ENCODE data around the gene GJB3.

The GJB3 gene

GRCh38 chr1:34827341-34827941 is 46.4 kb downstream of the GJB3 start:
- H3K4me2 ChIP-seq (ENCODE audit: low read depth, low read length), result no peak overlapping the region
- no peak overlapping the region for H2AFZ ChIP-seq (ENCODE audit: low read length)
- TF ChIP-seq EZH2 (optimal IDR thresholded peaks at IDR 0.05; ENCODE audit: low read depth, low read length) (no peak), CTCF (IDR thresholded peaks at IDR 0.05; ENCODE audit: low read length) (no peak), EZH2phosphoT487 (IDR thresholded peaks at IDR 0.05; ENCODE audit: low read length) (no peak)
- no peak overlapping the region for H3K4me3 ChIP-seq (ENCODE audit: low read length)
- no peaks in the 10 kb centered on the region for H3K79me2 ChIP-seq (ENCODE audit: low read length)
- DNase-seq, result no peak
- no peaks in the 10 kb centered on the region for H4K20me1 ChIP-seq (ENCODE audit: insufficient read depth, low read length)
- H3K36me3 ChIP-seq (replicated peaks; ENCODE audit: insufficient read depth, low read length), result no peaks in the 10 kb centered on the region
- H3F3A ChIP-seq (ENCODE audit: insufficient read depth, low read length), result no peaks in the 10 kb centered on the region
- no peaks in the 10 kb centered on the region for H3K4me1 ChIP-seq (ENCODE audit: low read length)
- no peaks in the 10 kb centered on the region for H3K9me2 ChIP-seq (replicated peaks; ENCODE audit: insufficient read depth, low read length)
- H3K27me3 ChIP-seq (replicated peaks; ENCODE audit: insufficient read depth, low read length), result no peaks in the 10 kb centered on the region
- H3K9me3 ChIP-seq (replicated peaks; ENCODE audit: insufficient read depth, low read length), result no peaks in the 10 kb centered on the region
- no peak overlapping the region for H3K27ac ChIP-seq (ENCODE audit: low read length)
- no peak overlapping the region for H3K9ac ChIP-seq (ENCODE audit: low read length)

- Histone ChIP-seq H3K4me2 (ENCODE audit: low read depth, low read length) (no peak overlapping the region), H3K27ac (ENCODE audit: low read length) (no peak overlapping the region), H3K9me3 (replicated peaks; ENCODE audit: insufficient read depth, low read length) (no peaks in the 10 kb centered on the region), H3K79me2 (ENCODE audit: low read length) (no peaks in the 10 kb centered on the region), H2AFZ (ENCODE audit: low read length) (no peak overlapping the region), H3K36me3 (replicated peaks; ENCODE audit: insufficient read depth, low read length) (no peaks in the 10 kb centered on the region), H3F3A (ENCODE audit: insufficient read depth, low read length) (no peaks in the 10 kb centered on the region), H3K9me2 (replicated peaks; ENCODE audit: insufficient read depth, low read length) (no peaks in the 10 kb centered on the region), H4K20me1 (ENCODE audit: insufficient read depth, low read length) (no peaks in the 10 kb centered on the region), H3K4me3 (ENCODE audit: low read length) (no peak overlapping the region), H3K27me3 (replicated peaks; ENCODE audit: insufficient read depth, low read length) (no peaks in the 10 kb centered on the region), H3K4me1 (ENCODE audit: low read length) (no peaks in the 10 kb centered on the region), H3K9ac (ENCODE audit: low read length) (no peak overlapping the region)
- TF ChIP-seq EZH2phosphoT487 (IDR thresholded peaks at IDR 0.05; ENCODE audit: low read length) (no peak), EZH2 (optimal IDR thresholded peaks at IDR 0.05; ENCODE audit: low read depth, low read length) (no peak), CTCF (IDR thresholded peaks at IDR 0.05; ENCODE audit: low read length) (no peak)
- DNase-seq, result no peak
Measured at GRCh38 chr1:34828611-34829010, 47.6 kb downstream of the GJB3 start.

GRCh38 chr1:34829250-34829649 is 48.2 kb downstream of the GJB3 start:
- no peak for DNase-seq
- Histone ChIP-seq H3K9me3 (replicated peaks; ENCODE audit: insufficient read depth, low read length) (no peaks in the 10 kb centered on the region), H3K4me3 (ENCODE audit: low read length) (no peak overlapping the region), H3K4me2 (ENCODE audit: low read depth, low read length) (no peak overlapping the region), H3K9ac (ENCODE audit: low read length) (no peak overlapping the region), H3K79me2 (ENCODE audit: low read length) (no peaks in the 10 kb centered on the region), H3K9me2 (replicated peaks; ENCODE audit: insufficient read depth, low read length) (no peaks in the 10 kb centered on the region), H2AFZ (ENCODE audit: low read length) (no peak overlapping the region), H3K27ac (ENCODE audit: low read length) (no peak overlapping the region), H4K20me1 (ENCODE audit: insufficient read depth, low read length) (no peaks in the 10 kb centered on the region), H3K27me3 (replicated peaks; ENCODE audit: insufficient read depth, low read length) (no peaks in the 10 kb centered on the region), H3K4me1 (ENCODE audit: low read length) (no peaks in the 10 kb centered on the region), H3F3A (ENCODE audit: insufficient read depth, low read length) (no peaks in the 10 kb centered on the region), H3K36me3 (replicated peaks; ENCODE audit: insufficient read depth, low read length) (no peaks in the 10 kb centered on the region)
- TF ChIP-seq CTCF (IDR thresholded peaks at IDR 0.05; ENCODE audit: low read length), result no peak
- TF ChIP-seq EZH2 (optimal IDR thresholded peaks at IDR 0.05; ENCODE audit: low read depth, low read length), result no peak
- no peak for TF ChIP-seq EZH2phosphoT487 (IDR thresholded peaks at IDR 0.05; ENCODE audit: low read length)

All from MM.1S (cell line).